Tibial nerve (tissue), 4 donors: ENCODE measurements around the gene TMEM245. TPM values are rescaled to one million over a fixed set of nuclear protein-coding genes. Genes with fewer than 3 reads are reported as not detected.

Experiments
- DNase-seq, 2 donors: peaks; one replicate each; pipeline ENCODE4 v3.0.0-alpha.2; 2019; ENCODE audit warnings: low spot score in 2 of 2
- H3K27ac ChIP-seq, 4 donors: fragments of 200-600 bp; sonication (generic) in 3 of 4; one replicate each; pipeline ENCODE4 v1.5.1; 2017 to 2019; ENCODE audit warnings: mild to moderate bottlenecking in 1 of 4
- H3K27me3 ChIP-seq, 2 donors: fragments of 200-600 bp; sonication (generic) in 1 of 2; one replicate each; pipeline versions ENCODE4 v1.5.1 to v1.6.0; 2017 to 2019
- H3K36me3 ChIP-seq, 3 donors: fragments of 200-600 bp; sonication (generic); one replicate each; pipeline ENCODE4 v1.5.1; 2018 to 2019
- H3K4me1 ChIP-seq, 4 donors: fragments of 200-600 bp; sonication (generic) in 3 of 4; one replicate each; pipeline ENCODE4 v1.5.1; 2017 to 2019
- H3K4me3 ChIP-seq, 4 donors: fragments of 200-600 bp; sonication (generic) in 3 of 4; one replicate each; pipeline ENCODE4 v1.5.1; 2017 to 2019; ENCODE audit warnings: mild to moderate bottlenecking in 1 of 4, moderate library complexity in 1 of 4
- H3K9me3 ChIP-seq, 4 donors: fragments of 200-600 bp; sonication (generic) in 3 of 4; one replicate each; pipeline ENCODE4 v1.5.1; 2017 to 2019
- CTCF ChIP-seq, 5 experiments: fragments of 200-600 bp in 3 of 5; fragments of 450-650 bp in 2 of 5; sonication (generic) in 3 of 5; IDR thresholded peaks; one replicate each; pipeline ENCODE4 v1.5.1; 2016 to 2019; ENCODE audit warnings: antibody characterized with exemption in 5 of 5, mild to moderate bottlenecking in 3 of 5, moderate library complexity in 2 of 5
- EP300 ChIP-seq, 2 donors: sonication (generic); formaldehyde crosslinking; IDR thresholded peaks; one replicate each; pipeline ENCODE4 v1.6.1; 2017; ENCODE audit warnings: antibody characterized with exemption in 2 of 2, mild to moderate bottlenecking in 1 of 2
- POLR2A ChIP-seq, 2 donors: fragments of 450-650 bp; IDR thresholded peaks; one replicate each; pipeline ENCODE4 v1.6.1; 2017; ENCODE audit warnings: antibody characterized with exemption in 2 of 2, mild to moderate bottlenecking in 2 of 2, moderate library complexity in 2 of 2
- WGBS, 2 donors: methylation state at CpG; one replicate each; pipeline ENCODE4 v1.1.5; 2018; 5-methylcytosine and 5-hydroxymethylcytosine counted together
- total RNA-seq, 4 donors: library from RNA; depleted of rRNA; stranded (reverse); fragments of >200 nt; gene quantifications; one replicate each; pipeline ENCODE4 v1.1.0, GENCODE V29; 2016

Gene TMEM245
- total RNA-seq, 4 donors from 2014 or later: 51.6 to 100 (median 89.5) TPM

GRCh38 chr9:109047259-109047658 lies 72.5 kb downstream of the TMEM245 start:
- H3K36me3 ChIP-seq: peaks cover 0 to 89% (median 14%) of the 10 kb centered on the region in 3 donors
- DNase-seq: no peak

GRCh38 chr9:109046346-109046745 lies 73.4 kb downstream of the TMEM245 start:
- no peak for TF ChIP-seq EP300 (IDR thresholded peaks at IDR 0.05)
- TF ChIP-seq POLR2A (IDR thresholded peaks at IDR 0.05): no peak
- no peak for TF ChIP-seq CTCF (IDR thresholded peaks at IDR 0.05)
- Histone ChIP-seq H3K27ac (peak overlapping the region in 2 of 4 donors; percentile 15 to 47), H3K4me1 (peaks cover 0 to 11% (median 5%) of the 10 kb centered on the region in 4 donors), H3K36me3 (peaks cover 0 to 95% (median 14%) of the 10 kb centered on the region in 3 donors), H3K27me3 (no peaks in the 10 kb centered on the region), H3K4me3 (no peak overlapping the region), H3K9me3 (no peaks in the 10 kb centered on the region)
- WGBS, 2 donors: 51 to 73% methylated on average over 1 of the region's 1 CpG
- no peak for DNase-seq

More at GRCh38 chr9:109047259-109047658, 72.5 kb downstream of the TMEM245 start:
- Histone ChIP-seq H3K27ac (peak overlapping the region in 2 of 4 donors; percentile 15 to 47), H3K27me3 (no peaks in the 10 kb centered on the region), H3K4me1 (peaks cover 0 to 20% (median 5%) of the 10 kb centered on the region in 4 donors), H3K9me3 (no peaks in the 10 kb centered on the region), H3K4me3 (no peak overlapping the region)
- no peak for TF ChIP-seq POLR2A (IDR thresholded peaks at IDR 0.05)
- TF ChIP-seq EP300 (IDR thresholded peaks at IDR 0.05): no peak
- TF ChIP-seq CTCF (IDR thresholded peaks at IDR 0.05): no peak
- 65 to 67% methylated on average over 2 of the region's 2 CpGs for WGBS, 2 donors

- H3K9me3 ChIP-seq: no peaks in the 10 kb centered on the region
- no peak overlapping the region for H3K27ac ChIP-seq
- H3K4me1 ChIP-seq: peaks cover 0 to 13% (median 4%) of the 10 kb centered on the region in 4 donors
- H3K27me3 ChIP-seq: no peaks in the 10 kb centered on the region
- no peak for TF ChIP-seq POLR2A (IDR thresholded peaks at IDR 0.05)
- no peak for TF ChIP-seq EP300 (IDR thresholded peaks at IDR 0.05)
- no peak for TF ChIP-seq CTCF (IDR thresholded peaks at IDR 0.05)
- no peak overlapping the region for H3K4me3 ChIP-seq
- 98 to 99% methylated on average over 4 of the region's 4 CpGs for WGBS, 2 donors
- no peak for DNase-seq
- peaks cover 0 to 80% (median 4%) of the 10 kb centered on the region in 3 donors for H3K36me3 ChIP-seq
Observed at GRCh38 chr9:109043578-109043977, 76.2 kb downstream of the TMEM245 start.

- H3K4me3 ChIP-seq: no peak overlapping the region
- H3K27ac ChIP-seq: no peak overlapping the region
- TF ChIP-seq CTCF (IDR thresholded peaks at IDR 0.05) (no peak), EP300 (IDR thresholded peaks at IDR 0.05) (no peak), POLR2A (IDR thresholded peaks at IDR 0.05) (no peak)
- DNase-seq: no peak
- H3K4me1 ChIP-seq: peaks cover 0 to 36% (median 13%) of the 10 kb centered on the region in 4 donors
- H3K9me3 ChIP-seq: no peaks in the 10 kb centered on the region
- H3K27me3 ChIP-seq: no peaks in the 10 kb centered on the region
- 97 to 99% methylated on average over 4 of the region's 4 CpGs for WGBS, 2 donors
- H3K36me3 ChIP-seq: peaks cover 0 to 50% (median 0%) of the 10 kb centered on the region in 3 donors
Observed at GRCh38 chr9:109040571-109040970, 79.2 kb downstream of the TMEM245 start.

- TF ChIP-seq EP300 (IDR thresholded peaks at IDR 0.05) (no peak), CTCF (IDR thresholded peaks at IDR 0.05) (no peak), POLR2A (IDR thresholded peaks at IDR 0.05) (no peak)
- DNase-seq: no peak
- no peaks in the 10 kb centered on the region for H3K27me3 ChIP-seq
- WGBS, 2 donors: 73 to 79% methylated on average over 4 of the region's 4 CpGs
- H3K36me3 ChIP-seq: peaks cover 0 to 40% (median 0%) of the 10 kb centered on the region in 3 donors
- H3K27ac ChIP-seq: peak overlapping the region in 2 of 4 donors; percentile 30 to 89
- H3K9me3 ChIP-seq: no peaks in the 10 kb centered on the region
- H3K4me3 ChIP-seq: no peak overlapping the region
- peaks cover 0 to 45% (median 16%) of the 10 kb centered on the region in 4 donors for H3K4me1 ChIP-seq
Observed at GRCh38 chr9:109039539-109039938, 80.2 kb downstream of the TMEM245 start.
